Measurements from ENCODE around the gene MAP4K4. TPM values are rescaled to one million over a fixed set of nuclear protein-coding genes. Genes with fewer than 3 reads are reported as not detected.

MAP4K4 gene
- total and polyA plus RNA-seq, 2 experiments from 2014 or later: 61.6 to 131 TPM

GRCh38 chr2:101692766-101693165 lies 4.7 kb upstream of the MAP4K4 start:
- Histone ChIP-seq H3K9me3 (ENCODE audit: low read depth) (no peaks in the 10 kb centered on the region), H3K27ac (no peak overlapping the region), H3K4me3 (no peak overlapping the region), H3K4me1 (ENCODE audit: low read depth) (no peaks in the 10 kb centered on the region), H3K27me3 (no peaks in the 10 kb centered on the region), H3K36me3 (no peaks in the 10 kb centered on the region)
- peak in 1 of 2 donors; percentile 52 for DNase-seq (ENCODE audit: low read depth in 1 of 2, low spot score in 1 of 2)
- no peak for TF ChIP-seq CTCF (IDR thresholded peaks at IDR 0.05; ENCODE audit: low read depth, low read length)

DNA sequence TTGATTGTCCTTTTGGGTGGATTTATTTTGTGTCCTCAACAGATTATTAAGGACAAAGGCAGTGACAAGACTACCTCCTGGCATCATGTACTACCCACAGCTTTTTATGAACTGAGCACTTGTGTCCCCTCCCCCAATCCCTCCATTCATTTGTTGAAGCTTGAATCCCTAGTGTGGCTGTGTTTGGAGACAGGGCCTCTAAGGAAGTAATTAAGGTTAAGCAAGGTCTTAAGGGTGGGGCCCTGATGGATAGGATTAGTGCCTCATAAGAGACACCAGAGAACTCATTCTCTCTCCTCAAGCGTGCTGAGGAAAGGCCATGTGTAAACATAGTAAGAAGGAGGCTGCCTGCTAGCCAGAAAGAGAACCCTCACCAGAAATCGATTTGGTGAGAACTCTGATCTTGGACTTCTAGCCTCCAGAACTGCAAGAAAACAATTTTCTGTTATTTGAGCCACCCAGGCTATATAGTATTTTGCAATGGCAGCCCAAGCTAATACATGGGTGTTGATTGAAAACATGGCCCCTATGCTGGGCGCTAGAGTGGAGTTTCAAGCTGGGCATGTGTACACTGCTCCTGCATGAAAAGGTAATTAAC lies 3.4 kb upstream of the MAP4K4 start:
- Histone ChIP-seq H3K36me3 (no peaks in the 10 kb centered on the region), H3K27ac (no peak overlapping the region), H3K27me3 (no peaks in the 10 kb centered on the region), H3K4me3 (no peak overlapping the region), H3K4me1 (ENCODE audit: low read depth) (peaks cover under 1% of the 10 kb centered on the region), H3K9me3 (ENCODE audit: low read depth) (no peaks in the 10 kb centered on the region)
- TF ChIP-seq CTCF (IDR thresholded peaks at IDR 0.05; ENCODE audit: low read depth, low read length): no peak
- DNase-seq (ENCODE audit: low read depth in 1 of 2, low spot score in 1 of 2): no peak

DNA sequence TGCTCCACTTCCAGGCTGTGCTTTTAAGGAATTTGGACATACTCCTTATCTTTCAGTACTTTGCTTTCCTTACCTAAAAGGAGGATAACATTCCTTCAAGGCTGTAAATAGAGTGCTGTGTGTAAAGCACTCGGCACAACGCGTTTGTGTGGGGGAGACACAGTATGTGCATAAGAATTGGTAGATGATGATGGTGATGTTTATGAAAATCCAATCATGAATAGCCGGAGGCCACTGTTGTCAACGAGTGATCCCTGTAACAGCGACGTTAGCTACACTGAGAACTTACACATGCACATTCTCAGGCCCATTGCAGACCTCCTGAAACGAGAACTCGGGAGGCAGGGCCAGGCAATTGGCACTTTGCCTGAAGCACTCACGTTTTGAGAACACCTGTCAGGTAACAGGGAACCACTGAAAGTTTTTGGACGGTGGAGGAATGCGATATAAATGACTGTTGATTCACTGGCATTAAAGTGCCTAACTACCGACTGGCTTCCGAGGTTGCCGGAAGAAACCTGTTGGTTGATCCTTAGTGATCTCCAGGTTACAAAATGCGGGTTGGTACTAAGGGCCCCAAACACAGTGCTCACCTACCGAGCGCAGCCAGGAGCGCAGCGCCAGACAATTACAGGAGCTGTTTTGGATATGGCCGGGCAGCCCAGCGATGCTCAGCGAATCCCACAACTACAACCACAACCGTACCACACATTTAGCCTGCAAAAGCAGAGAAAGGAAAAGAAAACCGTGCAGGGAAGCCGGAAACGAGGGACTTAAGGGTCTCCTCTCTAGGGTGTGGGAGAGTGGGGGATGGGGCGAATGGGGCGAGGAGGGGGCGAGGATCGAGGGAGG lies 1.0 kb upstream of the MAP4K4 start:
- Histone ChIP-seq H3K27me3 (no peaks in the 10 kb centered on the region), H3K36me3 (no peaks in the 10 kb centered on the region), H3K27ac (peak overlapping the region; percentile 64), H3K4me1 (ENCODE audit: low read depth) (peaks cover 19% of the 10 kb centered on the region), H3K9me3 (ENCODE audit: low read depth) (no peaks in the 10 kb centered on the region), H3K4me3 (peak overlapping the region; percentile 38)
- TF ChIP-seq CTCF (IDR thresholded peaks at IDR 0.05; ENCODE audit: low read depth, low read length): no peak
- DNase-seq (ENCODE audit: low read depth in 1 of 2, low spot score in 1 of 2): peak; percentile 13 to 36

DNA sequence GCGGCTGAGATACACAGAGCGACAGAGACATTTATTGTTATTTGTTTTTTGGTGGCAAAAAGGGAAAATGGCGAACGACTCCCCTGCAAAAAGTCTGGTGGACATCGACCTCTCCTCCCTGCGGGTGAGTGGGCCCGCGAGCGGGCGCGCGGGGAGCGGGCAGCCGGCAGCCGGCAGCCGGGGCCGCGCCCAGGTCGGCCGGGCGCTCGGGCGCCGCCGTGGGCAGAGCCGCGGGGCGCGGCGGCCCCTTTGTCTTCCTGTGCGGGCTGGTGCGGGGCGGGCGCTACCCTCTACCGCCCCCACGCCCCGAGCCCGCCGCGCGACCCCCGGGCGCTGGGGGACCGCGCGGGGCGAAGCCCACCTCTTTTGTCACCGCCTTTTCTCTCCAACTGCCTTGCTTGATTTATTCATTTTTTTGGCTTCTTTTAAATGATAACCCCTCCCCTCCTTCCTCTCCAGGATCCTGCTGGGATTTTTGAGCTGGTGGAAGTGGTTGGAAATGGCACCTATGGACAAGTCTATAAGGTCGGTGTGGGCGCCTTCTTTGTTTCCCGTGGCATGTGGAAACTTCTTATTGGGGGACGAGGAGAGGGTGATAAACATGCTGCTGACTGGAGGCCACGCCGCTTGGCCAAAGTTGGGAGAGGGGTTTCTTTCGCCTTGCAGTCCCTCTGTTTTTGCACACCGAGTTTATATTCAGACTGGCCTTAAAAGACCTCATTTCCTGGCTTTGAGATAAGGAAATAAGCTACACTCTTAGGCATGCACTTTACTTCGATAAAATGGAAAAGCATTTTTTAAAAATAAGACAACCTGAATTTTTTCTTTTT lies 722 bp downstream of the MAP4K4 start:
- H3K4me3 ChIP-seq: peak overlapping the region; percentile 84
- H3K9me3 ChIP-seq (ENCODE audit: low read depth): no peaks in the 10 kb centered on the region
- peaks cover 19% of the 10 kb centered on the region for H3K4me1 ChIP-seq (ENCODE audit: low read depth)
- DNase-seq (ENCODE audit: low read depth in 1 of 2, low spot score in 1 of 2): peak; percentile 42 to 56
- H3K27ac ChIP-seq: peak overlapping the region; percentile 84
- no peak for TF ChIP-seq CTCF (IDR thresholded peaks at IDR 0.05; ENCODE audit: low read depth, low read length)
- H3K27me3 ChIP-seq: no peaks in the 10 kb centered on the region
- H3K36me3 ChIP-seq: no peaks in the 10 kb centered on the region
